Gastrocnemius medialis (tissue), 4 donors: ENCODE measurements around the gene TMSB10.
"Not testable (repeated sequence)": the region's sequence is repeated elsewhere in the genome, so short reads cannot be mapped to it uniquely, and the experiment has no call there.

ENCODE experiments used
- POLR2A ChIP-seq, 2 donors: fragments of 450-650 bp; IDR thresholded peaks; one replicate each; pipeline ENCODE4 v1.6.1; 2017; ENCODE audit warnings: antibody characterized with exemption in 2 of 2, mild to moderate bottlenecking in 2 of 2, moderate library complexity in 2 of 2
- TF ChIP-seq, protein P1 (sequence below), 5 experiments: fragments of 450-650 bp in 3 of 5; fragments of 200-600 bp in 2 of 5; sonication (generic) in 2 of 5; IDR thresholded peaks in 4 of 5; conservative IDR thresholded peaks in 1 of 5; 1 replicate in 4 of 5; 2 replicates in 1 of 5; pipeline ENCODE4 v1.5.1; 2016 to 2019; ENCODE audit warnings: antibody characterized with exemption in 5 of 5, mild to moderate bottlenecking in 3 of 5, moderate library complexity in 3 of 5

GRCh38 chr2:84868327-84868726, 37.1 kb upstream of the TMSB10 start:
- TF ChIP-seq, protein P1, sequence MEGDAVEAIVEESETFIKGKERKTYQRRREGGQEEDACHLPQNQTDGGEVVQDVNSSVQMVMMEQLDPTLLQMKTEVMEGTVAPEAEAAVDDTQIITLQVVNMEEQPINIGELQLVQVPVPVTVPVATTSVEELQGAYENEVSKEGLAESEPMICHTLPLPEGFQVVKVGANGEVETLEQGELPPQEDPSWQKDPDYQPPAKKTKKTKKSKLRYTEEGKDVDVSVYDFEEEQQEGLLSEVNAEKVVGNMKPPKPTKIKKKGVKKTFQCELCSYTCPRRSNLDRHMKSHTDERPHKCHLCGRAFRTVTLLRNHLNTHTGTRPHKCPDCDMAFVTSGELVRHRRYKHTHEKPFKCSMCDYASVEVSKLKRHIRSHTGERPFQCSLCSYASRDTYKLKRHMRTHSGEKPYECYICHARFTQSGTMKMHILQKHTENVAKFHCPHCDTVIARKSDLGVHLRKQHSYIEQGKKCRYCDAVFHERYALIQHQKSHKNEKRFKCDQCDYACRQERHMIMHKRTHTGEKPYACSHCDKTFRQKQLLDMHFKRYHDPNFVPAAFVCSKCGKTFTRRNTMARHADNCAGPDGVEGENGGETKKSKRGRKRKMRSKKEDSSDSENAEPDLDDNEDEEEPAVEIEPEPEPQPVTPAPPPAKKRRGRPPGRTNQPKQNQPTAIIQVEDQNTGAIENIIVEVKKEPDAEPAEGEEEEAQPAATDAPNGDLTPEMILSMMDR (IDR thresholded peaks at IDR 0.05 in 4 of 5, conservative IDR thresholded peaks at IDR 0.05 in 1 of 5) = not testable (repeated sequence)
- not testable (repeated sequence) for TF ChIP-seq POLR2A (IDR thresholded peaks at IDR 0.05)
